ENCODE measurements around the gene CBX7. TPM values are rescaled to one million over a fixed set of nuclear protein-coding genes. Genes with fewer than 3 reads are reported as not detected.

The CBX7 gene
- total RNA-seq, 1 donor from 2014 or later = 85.4 TPM

DNA sequence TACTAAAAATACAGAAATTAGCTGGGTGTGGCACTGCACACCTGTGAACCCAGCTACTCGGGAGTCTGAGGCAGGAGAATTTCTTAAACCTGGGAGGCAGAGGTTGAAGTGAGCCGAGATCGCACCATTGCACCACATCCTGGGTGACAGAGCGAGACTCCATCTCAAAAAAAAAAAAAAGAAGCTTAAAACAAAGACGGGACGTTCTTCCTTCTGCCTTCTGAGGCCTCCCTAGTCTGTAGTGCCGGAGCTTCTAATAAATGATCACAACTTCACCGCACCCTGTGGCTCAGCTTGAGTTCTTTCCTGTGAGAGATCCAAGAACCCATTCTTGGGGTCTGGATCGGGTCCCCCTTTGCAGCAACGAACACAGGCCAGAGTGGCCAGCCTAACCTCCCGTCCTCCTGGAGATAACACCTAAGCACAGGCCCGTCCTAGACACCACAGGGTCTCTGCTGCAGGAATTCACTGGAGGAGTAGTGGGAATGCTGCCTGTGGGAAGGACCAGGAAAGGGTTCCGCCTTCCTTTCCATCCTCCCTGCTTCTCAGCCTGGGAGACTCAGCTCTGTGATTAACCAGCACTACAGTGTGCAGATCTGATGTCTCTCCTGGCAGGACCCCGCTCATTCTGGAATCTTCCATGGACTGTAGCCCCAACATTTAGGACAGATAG lies 57.6 kb downstream of the CBX7 start:
- H3K4me3 ChIP-seq = no peak overlapping the region
- intact Hi-C loops (cut with micrococcal nuclease) = no loop called here
- no peaks in the 10 kb centered on the region for H3K9me3 ChIP-seq (replicated peaks)
- peaks cover 17% of the 10 kb centered on the region for H3K4me1 ChIP-seq
- no peak for TF ChIP-seq CTCF (IDR thresholded peaks at IDR 0.05; ENCODE audit: borderline replicate concordance)
- no peak for DNase-seq
- H3K36me3 ChIP-seq = no peaks in the 10 kb centered on the region
- H3K27ac ChIP-seq (replicated peaks) = no peak overlapping the region
- peaks cover 6% of the 10 kb centered on the region for H3K27me3 ChIP-seq (ENCODE audit: low read depth)

DNA sequence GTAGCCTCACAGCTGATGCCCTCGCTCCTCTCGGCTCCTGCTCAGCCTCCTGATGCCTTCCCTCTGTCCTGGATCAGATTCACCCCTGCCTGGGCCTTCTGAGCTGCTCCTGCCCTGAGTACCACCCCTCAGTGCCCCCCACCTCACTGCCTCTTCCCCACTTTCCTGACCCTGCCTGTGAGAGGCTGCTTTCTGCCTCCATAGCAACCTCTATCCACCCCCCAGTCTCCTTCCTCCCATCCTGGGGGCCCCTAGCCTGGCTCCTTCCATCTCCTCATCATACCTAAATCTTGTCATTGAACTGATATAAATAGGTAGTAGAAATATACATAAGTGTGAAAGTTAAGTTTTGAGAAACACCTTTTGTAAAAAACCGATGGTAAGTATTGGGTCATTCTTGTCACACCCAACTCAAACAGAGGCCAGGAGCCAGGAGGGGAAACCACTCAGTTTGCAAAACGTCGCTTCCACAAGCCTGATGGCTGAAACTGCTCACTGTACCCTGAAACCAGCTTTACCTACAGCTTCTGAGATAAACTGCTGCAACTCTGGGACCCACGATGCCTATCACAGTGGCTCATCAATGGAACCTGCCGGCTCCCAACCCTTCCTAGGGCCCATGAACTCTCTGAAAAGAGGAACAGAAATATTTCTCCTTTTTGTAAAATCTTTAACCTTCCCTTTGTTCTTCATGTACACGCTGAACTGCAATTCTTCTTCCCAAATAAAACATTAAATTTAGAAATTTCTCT lies 60.2 kb downstream of the CBX7 start:
- no peak for DNase-seq
- peaks cover 19% of the 10 kb centered on the region for H3K4me1 ChIP-seq
- TF ChIP-seq CTCF (IDR thresholded peaks at IDR 0.05; ENCODE audit: borderline replicate concordance) = no peak
- no peak overlapping the region for H3K27ac ChIP-seq (replicated peaks)
- no peaks in the 10 kb centered on the region for H3K9me3 ChIP-seq (replicated peaks)
- intact Hi-C loops (cut with micrococcal nuclease) = no loop called here
- H3K27me3 ChIP-seq (ENCODE audit: low read depth) = peaks cover 6% of the 10 kb centered on the region
- no peak overlapping the region for H3K4me3 ChIP-seq
- no peaks in the 10 kb centered on the region for H3K36me3 ChIP-seq

DNA sequence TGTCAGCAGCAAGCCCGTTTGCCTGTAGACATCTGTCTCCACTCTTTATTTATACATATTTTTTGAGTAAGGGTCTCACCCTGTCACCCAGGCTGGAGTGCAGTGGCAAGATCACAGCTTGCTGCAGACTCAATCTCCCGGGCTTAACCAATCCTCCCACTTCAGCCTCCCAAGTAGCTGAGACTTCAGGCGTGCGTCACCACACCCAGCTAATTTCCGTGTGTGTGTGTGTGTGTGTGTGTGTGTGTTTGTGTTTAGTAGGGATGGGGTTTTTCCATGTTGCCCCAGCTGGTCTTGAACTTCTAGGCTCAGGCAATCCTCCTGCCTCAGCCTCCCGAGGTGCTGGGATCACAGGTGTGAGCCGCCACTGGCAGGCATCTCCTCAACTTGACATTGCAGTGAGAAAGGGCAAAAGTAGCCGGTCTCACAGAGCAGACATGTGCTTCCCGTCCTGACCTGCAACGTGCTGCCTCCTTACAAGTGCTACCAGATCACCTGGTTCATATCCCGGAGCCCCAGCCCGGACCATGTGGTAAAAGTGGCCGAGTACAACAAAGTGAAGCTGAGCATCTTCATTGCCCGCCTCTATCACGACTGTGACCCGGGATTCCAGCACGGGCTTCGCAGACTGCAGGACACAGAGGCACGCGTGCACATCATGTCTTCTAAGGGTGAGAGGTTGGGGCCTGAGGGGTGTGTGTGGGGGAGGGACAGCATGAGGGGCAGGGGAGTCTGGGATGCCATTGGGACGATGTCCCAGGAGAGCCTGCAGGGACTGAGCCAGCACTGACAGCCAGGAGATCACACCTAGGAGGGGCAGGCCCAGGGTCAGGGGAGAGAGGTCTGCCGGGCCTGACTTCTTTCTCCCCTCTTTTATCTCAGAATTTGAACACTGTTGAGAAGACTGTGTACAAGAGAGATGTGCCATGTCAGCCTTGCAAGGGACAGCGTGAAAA lies 61.1 kb downstream of the CBX7 start:
- Histone ChIP-seq H3K4me3 (no peak overlapping the region), H3K4me1 (peaks cover 10% of the 10 kb centered on the region), H3K9me3 (replicated peaks) (no peaks in the 10 kb centered on the region), H3K27me3 (ENCODE audit: low read depth) (peaks cover 6% of the 10 kb centered on the region), H3K36me3 (no peaks in the 10 kb centered on the region), H3K27ac (replicated peaks) (no peak overlapping the region)
- no peak for DNase-seq
- no peak for TF ChIP-seq CTCF (IDR thresholded peaks at IDR 0.05; ENCODE audit: borderline replicate concordance)
- intact Hi-C loops (cut with micrococcal nuclease) = no loop called here

DNA sequence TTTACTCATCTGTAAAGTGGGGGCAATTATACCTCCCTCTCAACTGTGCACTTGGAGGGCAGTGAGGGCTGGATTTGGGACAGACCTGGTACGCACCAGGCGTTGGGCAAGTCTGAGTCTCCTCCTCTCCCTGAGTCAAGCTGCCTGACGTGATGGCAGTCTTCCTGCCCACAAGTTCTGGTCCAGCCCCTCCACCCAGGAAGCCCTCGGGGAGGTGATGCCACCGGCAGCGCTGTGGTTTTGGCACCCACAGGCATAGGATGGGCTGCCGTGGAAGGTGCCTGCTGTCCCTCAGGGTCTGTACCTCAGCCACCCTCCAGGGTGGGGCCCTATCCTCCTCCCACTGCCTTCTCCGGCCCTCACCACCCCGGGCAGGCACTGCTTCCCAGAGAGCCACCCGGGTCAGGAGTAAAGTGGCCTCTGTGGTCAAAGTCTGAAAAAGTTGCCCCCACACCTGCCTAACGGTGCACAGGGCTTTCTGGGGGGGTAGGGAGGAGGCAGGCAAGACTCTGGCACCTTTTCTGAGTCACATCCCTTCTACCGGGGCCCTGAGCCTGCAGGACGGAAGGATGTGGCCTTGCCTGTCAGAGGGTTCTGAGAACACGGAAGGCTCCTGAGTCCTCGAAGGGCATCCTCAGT lies 61.9 kb downstream of the CBX7 start:
- DNase-seq = no peak
- Histone ChIP-seq H3K36me3 (no peaks in the 10 kb centered on the region), H3K9me3 (replicated peaks) (no peaks in the 10 kb centered on the region), H3K27me3 (ENCODE audit: low read depth) (peaks cover 6% of the 10 kb centered on the region), H3K4me1 (peaks cover 9% of the 10 kb centered on the region), H3K27ac (replicated peaks) (no peak overlapping the region), H3K4me3 (no peak overlapping the region)
- intact Hi-C loops (cut with micrococcal nuclease) = no loop called here
- TF ChIP-seq CTCF (IDR thresholded peaks at IDR 0.05; ENCODE audit: borderline replicate concordance) = no peak

DNA sequence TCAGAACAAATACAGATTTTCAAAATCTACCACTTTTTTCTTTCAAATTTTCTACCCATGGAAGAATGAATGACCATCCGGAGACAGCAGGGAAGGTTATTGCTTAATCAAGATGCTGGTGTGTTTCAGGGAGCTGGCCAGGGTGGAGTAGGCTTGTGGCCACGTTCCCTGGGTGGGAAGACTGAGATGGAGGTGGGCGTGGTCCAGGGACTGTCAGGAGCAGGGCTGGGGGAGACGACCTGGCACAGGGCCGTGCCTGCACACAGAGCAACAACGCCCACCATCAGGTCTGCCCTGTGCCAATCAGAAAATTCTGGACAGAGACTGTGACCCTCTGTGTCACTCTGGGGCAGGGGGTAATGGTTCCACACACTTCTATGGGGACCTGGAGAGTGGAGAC lies 62.6 kb downstream of the CBX7 start:
- DNase-seq = no peak
- H3K27ac ChIP-seq (replicated peaks) = no peak overlapping the region
- no peak for TF ChIP-seq CTCF (IDR thresholded peaks at IDR 0.05; ENCODE audit: borderline replicate concordance)
- no peaks in the 10 kb centered on the region for H3K36me3 ChIP-seq
- H3K9me3 ChIP-seq (replicated peaks) = no peaks in the 10 kb centered on the region
- H3K27me3 ChIP-seq (ENCODE audit: low read depth) = peaks cover 6% of the 10 kb centered on the region
- H3K4me1 ChIP-seq = peaks cover 9% of the 10 kb centered on the region
- intact Hi-C loops (cut with micrococcal nuclease) = no loop called here
- no peak overlapping the region for H3K4me3 ChIP-seq
